Measurements from ENCODE around the gene ZNF469.

- TF ChIP-seq, protein P1, sequence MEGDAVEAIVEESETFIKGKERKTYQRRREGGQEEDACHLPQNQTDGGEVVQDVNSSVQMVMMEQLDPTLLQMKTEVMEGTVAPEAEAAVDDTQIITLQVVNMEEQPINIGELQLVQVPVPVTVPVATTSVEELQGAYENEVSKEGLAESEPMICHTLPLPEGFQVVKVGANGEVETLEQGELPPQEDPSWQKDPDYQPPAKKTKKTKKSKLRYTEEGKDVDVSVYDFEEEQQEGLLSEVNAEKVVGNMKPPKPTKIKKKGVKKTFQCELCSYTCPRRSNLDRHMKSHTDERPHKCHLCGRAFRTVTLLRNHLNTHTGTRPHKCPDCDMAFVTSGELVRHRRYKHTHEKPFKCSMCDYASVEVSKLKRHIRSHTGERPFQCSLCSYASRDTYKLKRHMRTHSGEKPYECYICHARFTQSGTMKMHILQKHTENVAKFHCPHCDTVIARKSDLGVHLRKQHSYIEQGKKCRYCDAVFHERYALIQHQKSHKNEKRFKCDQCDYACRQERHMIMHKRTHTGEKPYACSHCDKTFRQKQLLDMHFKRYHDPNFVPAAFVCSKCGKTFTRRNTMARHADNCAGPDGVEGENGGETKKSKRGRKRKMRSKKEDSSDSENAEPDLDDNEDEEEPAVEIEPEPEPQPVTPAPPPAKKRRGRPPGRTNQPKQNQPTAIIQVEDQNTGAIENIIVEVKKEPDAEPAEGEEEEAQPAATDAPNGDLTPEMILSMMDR (IDR thresholded peaks at IDR 0.05), result no peak
- TF ChIP-seq POLR2A (IDR thresholded peaks at IDR 0.05) (no peak), EP300 (IDR thresholded peaks at IDR 0.05) (no peak)
Observed at GRCh38 chr16:88402551-88403240, 19.9 kb downstream of the ZNF469 start.
